Transverse colon (tissue), 3 donors: Measurements from ENCODE around the gene PRDM1.

Source experiments
- CTCF ChIP-seq, 5 experiments: fragments of 200-600 bp in 3 of 5; fragments of 450-650 bp in 2 of 5; sonication (generic) in 3 of 5; IDR thresholded peaks; 1 replicate in 2 of 5; 2 replicates in 3 of 5; pipeline ENCODE4 v1.5.1; 2016 to 2017; ENCODE audit warnings: antibody characterized with exemption in 5 of 5, inconsistent platforms in 3 of 5, mild to moderate bottlenecking in 2 of 5, moderate library complexity in 1 of 5
- POLR2A ChIP-seq: fragments of 450-650 bp; IDR thresholded peaks from one replicate; pipeline ENCODE4 v1.6.1; 2016; ENCODE audit warnings: antibody characterized with exemption, mild to moderate bottlenecking, moderate library complexity

GRCh38 chr6:106086814-106087175, 659 bp downstream of the PRDM1 start:
- TF ChIP-seq CTCF (IDR thresholded peaks at IDR 0.05) (no peak), POLR2A (no peak)
